SKM-1 (cell line): ENCODE results near the gene DNAH8.

Source experiments
- DNase-seq: peaks from one replicate; lab custom pipeline; 2025; ENCODE audit not compliant: unreplicated experiment; lab: John Stamatoyannopoulos, UW

DNAH8 gene

GRCh38 chr6:38701551-38701950 is 13.6 kb upstream of the DNAH8 start:
- no peak for DNase-seq

DNA sequence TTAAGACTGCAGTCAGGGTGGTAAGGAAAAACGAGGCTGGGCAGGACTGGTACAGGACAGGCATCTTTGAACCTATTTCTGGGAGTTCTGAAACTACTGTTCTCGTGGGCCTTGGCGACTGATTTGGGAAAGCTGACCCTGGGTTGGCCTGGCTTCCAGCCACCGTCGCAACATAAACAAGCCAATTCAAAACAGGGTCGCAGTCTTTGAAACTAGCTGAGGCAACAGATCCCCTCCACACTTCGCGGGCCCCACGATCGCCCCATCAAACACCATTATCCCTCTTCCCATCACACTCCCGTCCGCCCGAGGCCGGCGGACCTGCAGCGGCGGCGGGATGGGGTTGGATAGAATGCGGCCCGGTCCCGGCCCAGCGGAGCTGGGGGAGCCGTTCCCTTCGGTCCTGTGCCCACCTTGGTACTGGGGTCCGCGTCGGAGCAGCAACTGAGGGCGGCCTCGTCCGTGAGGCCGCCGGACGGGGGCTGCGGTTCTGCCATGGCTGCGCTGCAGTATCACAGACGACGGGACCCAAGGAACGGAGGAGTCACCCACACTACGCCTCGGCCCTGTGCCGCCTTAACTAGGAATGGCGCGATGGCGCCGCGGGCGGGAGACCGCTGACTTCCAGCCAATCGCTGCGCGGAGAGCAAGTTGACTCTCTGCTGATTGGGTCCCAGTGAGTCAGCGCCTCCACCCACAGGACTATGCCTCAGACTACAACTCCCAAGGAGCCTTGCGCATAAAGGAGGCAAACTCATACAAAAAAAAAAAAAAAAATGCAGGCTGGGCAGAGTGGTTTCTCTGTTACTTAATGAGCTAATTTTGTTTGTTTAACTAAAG is 12.3 kb upstream of the DNAH8 start, which contains the start of gene GLO1:
TSS of gene GLO1 (minus strand) at position 588 of the 840 bp plus-strand sequence. CDS start at position 497, 91 bp downstream.
- DNase-seq, result peak; percentile 89

- DNase-seq, result no peak
Measured at GRCh38 chr6:38703949-38704590, 11.0 kb upstream of the DNAH8 start.

GRCh38 chr6:38705924-38706323 is 9.2 kb upstream of the DNAH8 start:
- no peak for DNase-seq

DNA sequence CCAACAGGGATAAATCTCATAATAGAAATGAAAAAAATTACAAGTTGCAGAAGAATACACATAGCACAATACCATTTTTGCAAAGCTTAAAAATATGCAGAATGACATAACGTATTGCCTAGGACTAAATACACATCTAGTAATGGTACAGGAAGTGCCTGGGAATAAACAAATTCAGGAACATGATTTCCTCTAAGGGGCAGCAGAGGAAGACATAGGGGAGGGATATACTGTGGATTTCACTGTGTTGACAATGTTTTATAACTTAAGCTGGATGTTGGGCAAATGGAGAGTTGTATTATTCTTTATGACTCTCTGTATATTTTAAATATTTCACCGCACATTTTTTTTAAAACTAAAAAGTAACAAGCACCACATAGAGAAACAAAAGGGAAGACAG is 6.6 kb upstream of the DNAH8 start:
- DNase-seq, result no peak

DNA sequence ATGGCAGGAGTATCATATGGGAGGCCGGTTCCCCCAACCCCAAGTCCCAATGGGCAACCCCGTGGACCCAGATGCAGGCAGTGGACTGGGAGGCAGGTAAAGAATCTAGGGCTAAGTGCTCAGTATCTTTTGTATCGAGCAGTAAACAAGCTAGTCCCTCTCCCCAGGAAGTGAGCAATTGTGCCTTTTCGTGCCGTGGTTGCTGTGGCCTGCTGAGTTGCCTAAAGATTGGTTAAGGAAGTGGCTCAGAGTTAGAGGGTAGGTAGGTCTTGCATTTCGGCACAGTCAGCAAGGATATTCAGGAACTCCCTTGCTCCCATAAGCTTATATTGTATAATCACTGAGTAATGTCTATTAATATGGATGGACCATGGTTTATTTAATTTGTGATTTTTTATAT is 1.3 kb upstream of the DNAH8 start:
- DNase-seq, result peak; percentile 75

DNA sequence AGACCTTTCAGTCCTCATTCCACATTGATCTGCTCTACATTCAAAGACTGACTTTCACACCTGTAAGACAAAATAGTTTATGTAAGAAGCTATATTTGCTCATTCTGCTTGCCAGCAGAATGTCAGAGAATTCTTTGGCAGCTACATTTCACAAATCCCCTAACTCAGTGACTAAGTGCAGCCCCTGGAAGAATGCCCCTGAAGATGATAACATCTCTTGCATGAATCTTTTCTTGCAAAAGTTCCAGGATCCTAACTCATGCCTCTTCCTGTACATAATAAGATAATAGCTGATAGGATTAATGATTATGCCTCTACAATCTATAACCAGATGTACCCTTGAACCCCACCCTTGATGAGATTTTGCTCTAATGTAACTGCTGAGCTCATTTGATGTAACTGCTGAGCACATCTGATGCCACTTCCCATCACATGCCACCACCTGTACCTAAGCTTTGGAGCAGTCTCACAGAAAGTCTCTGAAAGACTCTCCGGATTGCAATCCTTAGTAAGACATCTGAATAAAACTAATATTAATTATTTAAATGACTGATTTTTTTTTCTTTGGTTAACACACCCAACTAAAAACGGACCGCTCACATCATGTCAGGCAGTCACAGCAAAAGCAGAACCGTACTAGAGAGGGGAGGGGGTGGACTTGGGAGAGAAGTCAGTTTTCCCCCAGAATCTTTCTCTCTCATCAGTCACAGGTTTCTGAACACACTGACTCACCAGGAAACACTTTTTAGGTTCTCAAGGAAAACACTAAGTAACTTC is 684 bp upstream of the DNAH8 start:
- no peak for DNase-seq

DNA sequence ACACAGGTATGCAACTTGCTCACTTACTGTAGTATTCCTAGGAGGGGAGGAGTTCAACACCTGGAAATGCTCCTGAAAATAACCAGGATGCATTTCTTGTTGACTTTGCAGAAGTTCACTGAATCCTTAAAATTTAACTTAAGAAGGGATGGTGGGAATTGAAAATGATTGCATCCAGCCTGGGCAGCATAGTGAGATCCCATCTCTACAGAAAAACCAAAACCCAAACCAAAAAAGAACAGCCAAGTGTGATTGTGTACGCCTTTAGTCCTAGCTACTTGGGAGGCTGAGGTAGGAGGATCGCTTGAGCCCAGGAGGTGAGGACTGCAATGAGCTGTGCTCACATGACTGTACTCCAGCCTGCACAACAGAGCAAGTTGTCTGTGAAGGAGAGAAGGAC is 1.7 kb downstream of the DNAH8 start:
- DNase-seq, result no peak

DNA sequence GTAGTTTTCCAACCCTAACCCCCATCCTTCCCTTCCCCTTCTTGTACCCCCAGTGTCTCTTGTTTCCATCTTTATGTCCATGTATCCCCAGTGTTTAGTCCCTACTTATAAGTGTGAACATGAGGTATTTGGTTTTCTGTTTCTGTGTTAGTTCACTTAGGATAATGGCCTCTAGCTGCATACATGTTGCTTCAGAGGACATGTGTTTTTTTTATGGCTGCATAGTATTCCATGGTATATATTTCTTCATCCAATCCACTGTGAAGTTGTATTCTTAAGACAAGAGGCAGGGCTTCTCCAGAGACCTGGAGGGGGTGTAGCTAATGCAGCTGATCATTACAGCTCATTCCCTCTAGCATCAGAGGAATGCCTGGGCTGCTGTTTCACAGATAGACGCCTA is 4.2 kb downstream of the DNAH8 start:
- no peak for DNase-seq

GRCh38 chr6:38720295-38720694 is 5.2 kb downstream of the DNAH8 start:
- no peak for DNase-seq

DNA sequence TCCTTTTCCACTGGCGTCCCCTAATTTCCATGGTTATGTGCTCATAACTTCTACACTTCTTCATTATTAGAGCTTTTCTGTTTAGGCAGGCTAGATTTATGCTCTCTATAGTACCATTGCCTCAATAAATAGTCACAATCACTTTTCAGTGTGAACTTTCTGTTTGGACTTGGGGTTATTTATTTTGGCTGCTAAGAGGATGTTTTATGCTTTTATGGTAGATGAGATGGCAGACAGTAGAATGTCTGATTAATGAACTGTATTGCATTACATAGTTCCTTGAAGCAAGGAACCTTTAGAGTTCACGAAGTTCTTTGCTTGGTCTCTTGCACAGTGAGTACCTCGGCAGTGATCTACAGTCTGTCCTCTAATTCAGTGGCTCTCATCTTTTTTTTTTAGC is 6.9 kb downstream of the DNAH8 start:
- no peak for DNase-seq

GRCh38 chr6:38722727-38723334 is 7.7 kb downstream of the DNAH8 start:
- DNase-seq, result no peak

- DNase-seq, result no peak
Measured at GRCh38 chr6:38723783-38724182, 8.7 kb downstream of the DNAH8 start.

DNA sequence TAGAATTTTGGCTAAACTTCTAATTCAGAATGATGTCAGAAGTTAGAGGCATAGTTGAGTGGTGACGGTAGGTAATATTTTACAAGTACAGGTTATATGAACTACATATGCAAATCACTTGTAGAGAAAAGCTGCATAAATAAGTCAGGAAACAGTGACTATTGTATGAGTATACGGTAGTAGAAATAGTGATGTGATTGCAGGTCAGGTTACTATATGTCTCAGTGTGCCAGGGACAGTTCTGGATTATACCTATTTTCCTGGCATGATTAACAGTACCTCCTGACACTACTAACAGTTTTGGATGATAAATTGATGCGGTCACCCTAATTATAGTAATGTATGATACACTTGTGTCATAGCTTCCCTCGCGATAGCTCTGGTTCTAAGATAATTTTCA is 9.2 kb downstream of the DNAH8 start:
- DNase-seq, result no peak

DNA sequence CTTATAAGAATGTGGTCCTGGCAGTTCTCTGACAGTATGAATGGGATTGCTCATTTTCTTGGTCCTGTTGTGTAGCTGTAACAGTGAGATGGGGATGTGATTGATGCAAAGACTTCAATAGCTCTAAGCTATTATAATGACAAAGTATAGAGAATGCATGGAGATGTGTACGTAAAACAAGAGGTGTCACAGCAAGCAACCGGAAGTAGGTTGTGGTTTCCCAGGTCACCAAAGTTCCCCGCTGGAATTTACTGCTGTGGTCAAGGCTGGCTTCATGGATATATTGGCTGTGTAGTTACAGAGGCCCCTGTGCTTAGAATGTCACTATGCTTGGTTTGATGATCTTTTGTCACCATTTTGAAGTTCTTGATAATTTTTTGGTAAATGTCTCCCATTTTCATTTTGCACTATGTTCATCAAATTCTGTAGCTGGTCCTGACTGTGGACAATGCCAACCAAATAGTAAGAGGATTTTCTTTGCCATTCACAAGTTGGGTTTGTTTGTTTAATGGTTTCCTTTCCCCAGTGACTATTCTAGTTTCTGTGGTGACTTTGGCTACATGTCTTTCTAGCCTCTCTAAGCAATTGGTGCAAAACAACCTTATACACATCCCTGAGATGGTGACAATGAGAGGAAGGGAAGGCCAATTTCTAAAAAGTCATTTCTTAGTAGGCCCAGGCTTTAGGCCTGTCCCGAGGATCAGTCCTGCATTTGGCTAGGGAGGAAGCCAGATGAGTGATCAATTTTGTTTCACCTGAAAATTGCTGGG is 10.5 kb downstream of the DNAH8 start:
- DNase-seq, result no peak

- DNase-seq, result no peak
Measured at GRCh38 chr6:38728203-38728602, 13.1 kb downstream of the DNAH8 start.

DNA sequence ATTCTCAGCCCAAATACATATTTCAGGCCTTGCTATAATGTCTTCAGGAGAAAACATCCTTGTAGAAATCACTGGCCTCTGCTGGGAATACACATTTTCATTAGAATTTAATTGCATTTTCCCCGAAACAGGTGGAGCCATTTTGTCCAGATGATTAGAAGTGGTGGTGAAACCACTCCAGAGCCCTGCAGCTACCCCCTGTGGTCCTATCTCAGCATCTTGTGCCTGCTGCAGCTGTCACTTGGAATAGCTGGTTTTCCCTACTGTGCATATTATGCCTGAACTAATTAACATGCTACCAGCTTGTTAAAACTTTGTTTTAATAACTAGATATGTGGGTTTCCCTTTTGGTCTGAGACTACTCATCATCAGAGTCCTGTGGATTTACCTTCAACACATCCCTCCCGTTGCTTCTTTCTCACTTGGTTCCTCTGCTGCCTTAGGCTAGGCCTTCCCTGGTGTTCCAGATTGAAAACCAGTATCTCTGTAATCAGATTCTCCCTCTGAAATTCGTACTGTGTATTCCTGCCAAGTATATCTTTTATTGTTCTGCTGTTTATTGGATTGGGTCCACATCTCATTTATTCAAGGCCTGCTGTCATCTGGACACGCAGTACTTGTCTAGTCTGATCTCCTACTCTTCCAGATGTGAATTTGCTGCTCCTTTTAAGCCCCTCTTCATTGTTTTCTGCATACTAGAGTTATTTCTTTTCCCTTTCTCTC is 15.2 kb downstream of the DNAH8 start:
- no peak for DNase-seq

- DNase-seq, result no peak
Measured at GRCh38 chr6:38736951-38737350, 21.8 kb downstream of the DNAH8 start.

DNA sequence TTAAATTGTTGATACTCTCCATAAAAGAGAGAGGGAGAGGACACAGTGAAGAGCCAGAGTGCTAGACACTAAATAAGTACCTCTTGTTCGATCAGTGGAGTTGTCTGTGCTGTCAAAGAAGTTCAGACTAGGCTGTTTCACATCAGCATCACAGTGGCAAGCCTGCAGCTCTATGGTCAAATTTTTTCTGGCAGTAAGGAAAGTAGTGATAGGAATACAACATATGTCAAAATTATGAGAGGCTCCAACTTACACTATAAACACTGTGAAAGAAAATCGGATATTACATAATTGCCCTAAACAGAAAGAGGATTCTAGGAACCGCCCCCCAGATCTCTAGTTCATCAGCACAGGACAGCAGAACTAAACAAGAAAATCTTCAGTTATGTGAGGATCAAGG is 23.1 kb downstream of the DNAH8 start:
- no peak for DNase-seq

DNA sequence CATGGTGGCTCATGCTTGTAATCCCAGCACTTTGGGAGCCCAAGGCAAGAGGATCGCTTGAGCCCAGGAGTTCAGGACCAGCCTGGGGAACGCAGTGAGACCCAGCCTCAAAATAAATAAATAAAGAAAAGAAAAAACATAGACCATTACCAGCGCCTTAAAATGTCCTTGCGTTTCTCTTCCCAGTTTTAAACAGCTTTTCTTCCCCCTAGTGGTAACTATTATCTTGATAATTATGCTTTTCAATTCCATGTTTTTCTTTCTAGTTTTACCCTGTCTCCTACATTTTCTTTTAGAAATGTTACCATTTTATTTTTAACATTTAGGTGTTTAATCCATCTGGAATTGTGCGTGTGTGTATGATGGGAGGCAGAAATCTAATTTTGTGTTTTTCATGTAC is 24.4 kb downstream of the DNAH8 start:
- DNase-seq, result no peak
